Vagina (tissue), 2 donors: ENCODE measurements around the gene SECTM1.

Experiments
- POLR2A ChIP-seq, 2 donors: fragments of 450-650 bp; IDR thresholded peaks; one replicate each; pipeline ENCODE4 v1.6.1; 2017; ENCODE audit warnings: antibody characterized with exemption in 2 of 2, mild to moderate bottlenecking in 2 of 2, moderate library complexity in 2 of 2
- POLR2AphosphoS5 ChIP-seq, 2 donors: sonication (generic); formaldehyde crosslinking; IDR thresholded peaks; one replicate each; pipeline ENCODE4 v1.9.0; 2017; ENCODE audit warnings: antibody characterized with exemption in 2 of 2, mild to moderate bottlenecking in 2 of 2, low read depth in 1 of 2; ENCODE audit not compliant: insufficient read depth in 1 of 2
- TF ChIP-seq, protein P1 (sequence below), 3 experiments: fragments of 450-650 bp in 2 of 3; fragments of 200-600 bp in 1 of 3; sonication (generic) in 1 of 3; IDR thresholded peaks; one replicate each; pipeline ENCODE4 v1.5.1; 2017 to 2019; ENCODE audit warnings: antibody characterized with exemption in 3 of 3, mild to moderate bottlenecking in 2 of 3, moderate library complexity in 2 of 3

GRCh38 chr17:82272495-82273326, 60.9 kb downstream of the SECTM1 start:
- TF ChIP-seq, protein P1, sequence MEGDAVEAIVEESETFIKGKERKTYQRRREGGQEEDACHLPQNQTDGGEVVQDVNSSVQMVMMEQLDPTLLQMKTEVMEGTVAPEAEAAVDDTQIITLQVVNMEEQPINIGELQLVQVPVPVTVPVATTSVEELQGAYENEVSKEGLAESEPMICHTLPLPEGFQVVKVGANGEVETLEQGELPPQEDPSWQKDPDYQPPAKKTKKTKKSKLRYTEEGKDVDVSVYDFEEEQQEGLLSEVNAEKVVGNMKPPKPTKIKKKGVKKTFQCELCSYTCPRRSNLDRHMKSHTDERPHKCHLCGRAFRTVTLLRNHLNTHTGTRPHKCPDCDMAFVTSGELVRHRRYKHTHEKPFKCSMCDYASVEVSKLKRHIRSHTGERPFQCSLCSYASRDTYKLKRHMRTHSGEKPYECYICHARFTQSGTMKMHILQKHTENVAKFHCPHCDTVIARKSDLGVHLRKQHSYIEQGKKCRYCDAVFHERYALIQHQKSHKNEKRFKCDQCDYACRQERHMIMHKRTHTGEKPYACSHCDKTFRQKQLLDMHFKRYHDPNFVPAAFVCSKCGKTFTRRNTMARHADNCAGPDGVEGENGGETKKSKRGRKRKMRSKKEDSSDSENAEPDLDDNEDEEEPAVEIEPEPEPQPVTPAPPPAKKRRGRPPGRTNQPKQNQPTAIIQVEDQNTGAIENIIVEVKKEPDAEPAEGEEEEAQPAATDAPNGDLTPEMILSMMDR (IDR thresholded peaks at IDR 0.05) = no peak
- TF ChIP-seq POLR2A (IDR thresholded peaks at IDR 0.05) (no peak), POLR2AphosphoS5 (IDR thresholded peaks at IDR 0.05; ENCODE audit: insufficient read depth in 1 of 2, low read depth in 1 of 2) (no peak)
